HepG2 (cell line): ENCODE measurements around the gene ZFR. TPM values are rescaled to one million over a fixed set of nuclear protein-coding genes. Genes with fewer than 3 reads are reported as not detected.
A peak's percentile ranks its signal among the peaks of the same experiment; 100 is the strongest.
"Not testable (repeated sequence)": the region's sequence is repeated elsewhere in the genome, so short reads cannot be mapped to it uniquely, and the experiment has no call there.

Experiments used
- ATAC-seq: fragments of 200-7000 bp; cut with Tn5 transposase; 3 replicates; pipeline ENCODE4 v1.9.1; 2020; ENCODE audit warnings: mild to moderate bottlenecking, moderate library complexity
- BruUV-seq: library from RNA; stranded (reverse); fragments of 400-500 nt; replicated peaks from 2 replicates; lab custom pipeline; 2021; lab: Mats Ljungman, UMichigan
- CTCF ChIA-PET: fragments of 300-600 bp; formaldehyde crosslinking; extraction: SDS; loops from one replicate; lab custom pipeline; 2021; ENCODE audit warnings: low total read pairs, inconsistent platforms, low intra/inter-chr PET ratio; lab: Yijun Ruan, JAX
- POLR2A ChIA-PET: fragments of 350-600 bp; sonication (Branson Sonifier 250); formaldehyde crosslinking; loops from one replicate; lab custom pipeline; 2020; ENCODE audit warnings: antibody characterized with exemption, inconsistent platforms; lab: Yijun Ruan, JAX
- DNase-seq: peaks from one replicate; pipeline ENCODE4 v3.0.0-alpha.2; 2015; ENCODE audit warnings: low spot score
- FAIRE-seq: peaks from 3 replicates; lab custom pipeline; 2011; peaks lifted over from hg19 to GRCh38; lab: Jason Lieb, UNC
- H2AFZ ChIP-seq: one replicate; pipeline ENCODE4 v1.6.1; 2011; ENCODE audit warnings: low read length, inconsistent platforms
- H3K27ac ChIP-seq: fragments of 300-600 bp; 3 replicates; pipeline ENCODE4 v1.8.0; 2011; ENCODE audit warnings: mixed run types, mild to moderate bottlenecking, mixed read lengths, low read length, inconsistent platforms; ENCODE audit not compliant: insufficient read depth; ENCODE audit errors: extremely low read length
- H3K27me3 ChIP-seq, 2 experiments: fragments of 200-600 bp in 1 of 2; 2 replicates in 1 of 2; 3 replicates in 1 of 2; pipeline versions ENCODE4 v1.6.0 to v1.8.0; 2011; ENCODE audit warnings: low read length in 2 of 2, mild to moderate bottlenecking in 2 of 2, moderate library complexity in 2 of 2, inconsistent platforms in 1 of 2; ENCODE audit not compliant: insufficient read depth in 2 of 2, control insufficient read depth in 1 of 2
- H3K36me3 ChIP-seq, 2 experiments: fragments of 200-600 bp in 1 of 2; replicated peaks in 1 of 2; 2 replicates in 1 of 2; 3 replicates in 1 of 2; pipeline versions ENCODE4 v1.5.1 to v1.8.0; 2011; ENCODE audit warnings: low read length in 2 of 2, inconsistent platforms in 1 of 2; ENCODE audit not compliant: insufficient read depth in 2 of 2, control insufficient read depth in 1 of 2
- H3K4me1 ChIP-seq: 2 replicates; pipeline ENCODE4 v1.5.1; 2012; ENCODE audit warnings: low read length, inconsistent platforms; ENCODE audit not compliant: insufficient read depth
- H3K4me2 ChIP-seq: 2 replicates; pipeline ENCODE4 v1.6.0; 2011; ENCODE audit warnings: low read depth, low read length, inconsistent platforms
- H3K4me3 ChIP-seq, 3 experiments: fragments of 200-600 bp in 1 of 3; sonication (generic), shearing (Covaris generic) in 1 of 3; replicated peaks in 1 of 3; 2 replicates each; pipeline ENCODE4 v1.5.1; 2011 to 2016; ENCODE audit warnings: low read length in 3 of 3, inconsistent platforms in 2 of 3, low read depth in 2 of 3, mild to moderate bottlenecking in 2 of 3, control low read depth in 1 of 3, mixed read lengths in 1 of 3; ENCODE audit not compliant: insufficient read depth in 1 of 3
- H3K79me2 ChIP-seq: one replicate; pipeline ENCODE4 v1.6.1; 2011; ENCODE audit warnings: low read length, inconsistent platforms; ENCODE audit not compliant: insufficient read depth
- H3K9ac ChIP-seq: 2 replicates; pipeline ENCODE4 v1.6.0; 2011; ENCODE audit warnings: mild to moderate bottlenecking, low read depth, low read length, inconsistent platforms; ENCODE audit not compliant: insufficient read depth
- H3K9me3 ChIP-seq: 2 replicates; pipeline ENCODE4 v1.5.1; 2012; ENCODE audit warnings: mild to moderate bottlenecking, low read length
- H4K20me1 ChIP-seq: 2 replicates; pipeline ENCODE4 v1.6.0; 2011; ENCODE audit warnings: inconsistent platforms, mild to moderate bottlenecking, low read length, moderate library complexity; ENCODE audit not compliant: insufficient read depth
- CREB1 ChIP-seq, 2 experiments: fragments of 450-650 bp in 1 of 2; IDR thresholded peaks; 2 replicates each; pipeline ENCODE4 v1.6.1; 2016 to 2017; ENCODE audit warnings: control low read depth in 1 of 2, mild to moderate bottlenecking in 1 of 2, missing compliant biosample characterization in 1 of 2, missing genetic modification characterization in 1 of 2
- E2F2 ChIP-seq: sonication (generic); formaldehyde crosslinking; IDR thresholded peaks from 2 replicates; pipeline ENCODE4 v1.4.0; 2020; ENCODE audit warnings: missing genetic modification reagents, borderline replicate concordance
- ESRRA ChIP-seq: sonication (generic); formaldehyde crosslinking; IDR thresholded peaks from 2 replicates; pipeline ENCODE4 v1.5.1; 2020; ENCODE audit warnings: mild to moderate bottlenecking, low read depth, missing genetic modification reagents
- GFI1 ChIP-seq: sonication (generic); formaldehyde crosslinking; IDR thresholded peaks from 2 replicates; pipeline ENCODE4 v1.5.0; 2020; ENCODE audit warnings: missing genetic modification reagents, mild to moderate bottlenecking, borderline replicate concordance
- GLI4 ChIP-seq: sonication (generic); formaldehyde crosslinking; IDR thresholded peaks from 2 replicates; pipeline ENCODE4 v1.5.1; 2020; ENCODE audit warnings: missing genetic modification reagents, mild to moderate bottlenecking, moderate library complexity, borderline replicate concordance
- NCOR1 ChIP-seq: fragments of 200-600 bp; sonication (generic); IDR thresholded peaks from 2 replicates; pipeline ENCODE4 v1.7.0; 2017; ENCODE audit warnings: antibody characterized with exemption, low read length, borderline replicate concordance
- NKX3-1 ChIP-seq: sonication (generic); formaldehyde crosslinking; IDR thresholded peaks from 2 replicates; pipeline ENCODE4 v1.5.0; 2020; ENCODE audit warnings: missing genetic modification reagents
- TARDBP ChIP-seq: sonication (generic); formaldehyde crosslinking; IDR thresholded peaks from 2 replicates; pipeline ENCODE4 v1.8.0; 2022; ENCODE audit warnings: mild to moderate bottlenecking, missing genetic modification reagents
- ZBTB38 ChIP-seq: sonication (generic); formaldehyde crosslinking; IDR thresholded peaks from 2 replicates; pipeline ENCODE4 v1.5.1; 2020; ENCODE audit warnings: mild to moderate bottlenecking, missing genetic modification reagents
- ZMYM3 ChIP-seq: sonication (generic); formaldehyde crosslinking; IDR thresholded peaks from 2 replicates; pipeline ENCODE4 v1.5.1; 2020; ENCODE audit warnings: mild to moderate bottlenecking, missing genetic modification reagents
- ZNF335 ChIP-seq: sonication (generic); formaldehyde crosslinking; IDR thresholded peaks from 2 replicates; pipeline ENCODE4 v1.4.0; 2020; ENCODE audit warnings: missing genetic modification reagents
- ZNF460 ChIP-seq: sonication (generic); formaldehyde crosslinking; IDR thresholded peaks from 2 replicates; pipeline ENCODE4 v1.5.1; 2020; ENCODE audit warnings: missing genetic modification reagents, mild to moderate bottlenecking, borderline replicate concordance
- ZNF605 ChIP-seq: sonication (generic); formaldehyde crosslinking; IDR thresholded peaks from 2 replicates; pipeline ENCODE4 v1.8.0; 2022; ENCODE audit warnings: mild to moderate bottlenecking, missing genetic modification reagents
- WGBS: methylation state at CpG from one replicate; pipeline ENCODE4 v1.1.6; 2017; ENCODE audit warnings: low lambda C conversion rate; 5-methylcytosine and 5-hydroxymethylcytosine counted together
- in situ Hi-C: cut with HindIII; loops from 2 replicates; pipeline ENCODE4 v1.10.0; 2017; ENCODE audit warnings: low pct_unique_long_range_greater_than_20kb; ENCODE audit not compliant: extremely low pct_ligation_motif_present
- intact Hi-C: fragments of 100-400 bp; cut with micrococcal nuclease; formaldehyde crosslinking; loops from one replicate; pipeline ENCODE4 v1.10.0; 2022; ENCODE audit not compliant: unreplicated experiment
- polyA plus RNA-seq, 8 experiments: library from polyadenylated mRNA; depleted of rRNA in 3 of 8; stranded (reverse) in 7 of 8; unstranded in 1 of 8; fragments of >200 nt; fragmentation: Illumina TruSeq in 4 of 8; extraction: Trizol in 4 of 8; gene quantifications; 2 replicates each; pipeline versions ENCODE4 v1.2.1 to v1.2.3, GENCODE V29; 2011 to 2016; ENCODE audit warnings: low read depth in 4 of 8, missing spikeins in 1 of 8, mixed read lengths in 1 of 8; ENCODE audit not compliant: insufficient read depth in 1 of 8
- total RNA-seq, 5 experiments: library from RNA; depleted of rRNA; stranded (reverse); fragments of >200 nt; fragmentation: Illumina TruSeq; extraction: Trizol; gene quantifications; 2 replicates each; pipeline ENCODE4 v1.2.3, GENCODE V29; 2016; ENCODE audit warnings: low read depth in 1 of 5
- TF ChIP-seq, protein P1 (sequence below): sonication (generic); formaldehyde crosslinking; IDR thresholded peaks from 2 replicates; pipeline ENCODE4 v1.5.1; 2020; ENCODE audit warnings: mild to moderate bottlenecking, missing genetic modification reagents, moderate library complexity
- TF ChIP-seq, protein P2 (sequence below): sonication (generic); formaldehyde crosslinking; IDR thresholded peaks from 2 replicates; pipeline ENCODE4 v1.4.0; 2020; ENCODE audit warnings: missing genetic modification reagents, mild to moderate bottlenecking, borderline replicate concordance

ZFR gene
- total and polyA plus RNA-seq, 2 of the 13 experiments (the other 11 are each of a cell fraction or from before 2014, with no cell fraction given): 89.0 to 92.8 TPM

- TF ChIP-seq E2F2 (CRISPR knock-in tag) (no peak), ZNF605 (CRISPR knock-in tag) (no peak), NCOR1 (peak; percentile 38; the same call in 1 of the 2 replicates)
Observed at GRCh38 chr5:32314658-32315057, 129.9 kb downstream of the ZFR start (continued).

DNA sequence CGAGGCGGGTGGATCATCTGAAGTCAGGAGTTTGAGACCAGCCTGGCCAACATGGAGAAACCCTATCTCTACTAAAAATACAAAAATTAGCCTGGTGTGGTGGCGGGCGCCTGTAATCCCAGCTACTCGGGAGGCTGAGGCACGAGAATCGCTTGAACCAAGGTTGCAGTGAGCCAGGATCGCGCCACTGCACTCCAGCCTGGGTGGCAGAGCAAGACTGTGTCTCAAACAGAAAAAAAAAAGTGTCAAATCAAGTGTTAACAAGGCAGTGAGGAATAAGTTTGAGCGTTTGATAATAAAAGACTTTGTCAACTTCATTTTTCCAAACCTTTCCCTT is 130.4 kb downstream of the ZFR start:
- H3K9me3 ChIP-seq; in situ Hi-C loops; CTCF ChIA-PET; H3K27me3 ChIP-seq; H2AFZ ChIP-seq; FAIRE-seq; ATAC-seq; BruUV-seq; H3K36me3 ChIP-seq; DNase-seq; TF ChIP-seq CREB1 (CRISPR knock-in tag; IDR thresholded peaks at IDR 0.05): not testable (repeated sequence)
- H4K20me1 ChIP-seq: 0 out of 2 replicates have a peak, but pooled peaks cover 14% of the 10 kb centered on the region
- peaks cover 35% of the 10 kb centered on the region for H3K79me2 ChIP-seq
- H3K9ac ChIP-seq: peak overlapping the region; percentile 57; the same call in 1 of the 2 replicates
- WGBS: 21% methylated on average over 10 of the region's 10 CpGs
- intact Hi-C loops: loop anchor here (2.0 to 5.0 kb wide), 4 partner anchors 17 to 258 kb away; partner anchors contain the start of gene GOLPH3
- 0 out of 2 replicates have a peak, but pooled peaks have one; percentile 22 for TF ChIP-seq ESRRA (CRISPR knock-in tag)
- peak; percentile 26; the same call in 1 of the 2 replicates for TF ChIP-seq CREB1 (IDR thresholded peaks at IDR 0.05)
- 0 out of 2 replicates have a peak, but pooled peaks have one; percentile 3 for TF ChIP-seq NKX3-1 (CRISPR knock-in tag)
- TF ChIP-seq GFI1 (CRISPR knock-in tag): 0 out of 2 replicates have a peak, but pooled peaks have one; percentile 0
- TF ChIP-seq ZNF335 (CRISPR knock-in tag): peak; percentile 21; the same call in 1 of the 2 replicates
- peak; percentile 96 for TF ChIP-seq ZNF460 (CRISPR knock-in tag)
- 0 out of 2 replicates have a peak, but pooled peaks have one; percentile 16 for TF ChIP-seq GLI4 (CRISPR knock-in tag)
- peak; percentile 50; the same call in 1 of the 2 replicates for TF ChIP-seq ZMYM3 (CRISPR knock-in tag)
- TF ChIP-seq TARDBP (CRISPR knock-in tag): 0 out of 2 replicates have a peak, but pooled peaks have one; percentile 7
- TF ChIP-seq, protein P1, sequence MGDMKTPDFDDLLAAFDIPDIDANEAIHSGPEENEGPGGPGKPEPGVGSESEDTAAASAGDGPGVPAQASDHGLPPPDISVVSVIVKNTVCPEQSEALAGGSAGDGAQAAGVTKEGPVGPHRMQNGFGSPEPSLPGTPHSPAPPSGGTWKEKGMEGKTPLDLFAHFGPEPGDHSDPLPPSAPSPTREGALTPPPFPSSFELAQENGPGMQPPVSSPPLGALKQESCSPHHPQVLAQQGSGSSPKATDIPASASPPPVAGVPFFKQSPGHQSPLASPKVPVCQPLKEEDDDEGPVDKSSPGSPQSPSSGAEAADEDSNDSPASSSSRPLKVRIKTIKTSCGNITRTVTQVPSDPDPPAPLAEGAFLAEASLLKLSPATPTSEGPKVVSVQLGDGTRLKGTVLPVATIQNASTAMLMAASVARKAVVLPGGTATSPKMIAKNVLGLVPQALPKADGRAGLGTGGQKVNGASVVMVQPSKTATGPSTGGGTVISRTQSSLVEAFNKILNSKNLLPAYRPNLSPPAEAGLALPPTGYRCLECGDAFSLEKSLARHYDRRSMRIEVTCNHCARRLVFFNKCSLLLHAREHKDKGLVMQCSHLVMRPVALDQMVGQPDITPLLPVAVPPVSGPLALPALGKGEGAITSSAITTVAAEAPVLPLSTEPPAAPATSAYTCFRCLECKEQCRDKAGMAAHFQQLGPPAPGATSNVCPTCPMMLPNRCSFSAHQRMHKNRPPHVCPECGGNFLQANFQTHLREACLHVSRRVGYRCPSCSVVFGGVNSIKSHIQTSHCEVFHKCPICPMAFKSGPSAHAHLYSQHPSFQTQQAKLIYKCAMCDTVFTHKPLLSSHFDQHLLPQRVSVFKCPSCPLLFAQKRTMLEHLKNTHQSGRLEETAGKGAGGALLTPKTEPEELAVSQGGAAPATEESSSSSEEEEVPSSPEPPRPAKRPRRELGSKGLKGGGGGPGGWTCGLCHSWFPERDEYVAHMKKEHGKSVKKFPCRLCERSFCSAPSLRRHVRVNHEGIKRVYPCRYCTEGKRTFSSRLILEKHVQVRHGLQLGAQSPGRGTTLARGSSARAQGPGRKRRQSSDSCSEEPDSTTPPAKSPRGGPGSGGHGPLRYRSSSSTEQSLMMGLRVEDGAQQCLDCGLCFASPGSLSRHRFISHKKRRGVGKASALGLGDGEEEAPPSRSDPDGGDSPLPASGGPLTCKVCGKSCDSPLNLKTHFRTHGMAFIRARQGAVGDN (CRISPR knock-in tag): peak; percentile 33
- TF ChIP-seq, protein P2, sequence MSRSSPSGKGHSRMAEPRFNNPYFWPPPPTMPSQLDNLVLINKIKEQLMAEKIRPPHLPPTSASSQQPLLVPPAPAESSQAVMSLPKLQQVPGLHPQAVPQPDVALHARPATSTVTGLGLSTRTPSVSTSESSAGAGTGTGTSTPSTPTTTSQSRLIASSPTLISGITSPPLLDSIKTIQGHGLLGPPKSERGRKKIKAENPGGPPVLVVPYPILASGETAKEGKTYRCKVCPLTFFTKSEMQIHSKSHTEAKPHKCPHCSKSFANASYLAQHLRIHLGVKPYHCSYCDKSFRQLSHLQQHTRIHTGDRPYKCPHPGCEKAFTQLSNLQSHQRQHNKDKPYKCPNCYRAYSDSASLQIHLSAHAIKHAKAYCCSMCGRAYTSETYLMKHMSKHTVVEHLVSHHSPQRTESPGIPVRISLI (CRISPR knock-in tag): peak; percentile 52; the same call in 1 of the 2 replicates
- peak; percentile 4; the same call in 1 of the 2 replicates for TF ChIP-seq ZBTB38
- TF ChIP-seq, all 625 proteins: peak for 12; not testable (repeated sequence) for 613
- POLR2A ChIA-PET: interaction anchor here (1.9 to 3.7 kb wide), 3 partner anchors 11 to 81 kb away, joined by 5 to 32 read pairs (median 28); no protein-coding TSS in a partner anchor
- Histone ChIP-seq H3K4me3 (peak overlapping the region in 2 of 3 experiments; percentile 36 to 74; a peak in 4 of 6 replicates), H3K27ac (peak overlapping the region; percentile 95), H3K4me2 (peak overlapping the region; percentile 46), H3K4me1 (peaks cover 66% of the 10 kb centered on the region)
